Calu3 (cell line): ENCODE data around the gene IRF1. TPM values are rescaled to one million over a fixed set of nuclear protein-coding genes. Genes with fewer than 3 reads are reported as not detected.

Experiments used
- BruUV-seq: library from RNA; stranded (reverse); fragments of 400-500 nt; replicated peaks from 2 replicates; lab custom pipeline; 2021; lab: Mats Ljungman, UMichigan
- CTCF ChIA-PET: fragments of 300-600 bp; sonication (Branson Sonifier 250); formaldehyde crosslinking; loops from one replicate; lab custom pipeline; 2022; ENCODE audit warnings: antibody characterized with exemption; lab: Charles Lee
- DNase-seq: peaks from one replicate; pipeline ENCODE4 v3.0.0; 2022
- H3K27ac Mint-ChIP-seq: one replicate; pipeline ENCODE4 v1.8.0; 2022; ENCODE audit warnings: mixed read lengths; ENCODE audit not compliant: unreplicated experiment
- H3K27me3 Mint-ChIP-seq: one replicate; pipeline ENCODE4 v1.8.0; 2022; ENCODE audit warnings: mixed read lengths; ENCODE audit not compliant: unreplicated experiment
- H3K36me3 Mint-ChIP-seq: one replicate; pipeline ENCODE4 v1.8.0; 2022; ENCODE audit warnings: mild to moderate bottlenecking, moderate library complexity, mixed read lengths; ENCODE audit not compliant: insufficient read depth, unreplicated experiment
- H3K4me1 Mint-ChIP-seq: one replicate; pipeline ENCODE4 v1.8.0; 2022; ENCODE audit warnings: mild to moderate bottlenecking, low read depth, mixed read lengths; ENCODE audit not compliant: unreplicated experiment
- H3K4me3 Mint-ChIP-seq: one replicate; pipeline ENCODE4 v1.8.0; 2022; ENCODE audit warnings: mild to moderate bottlenecking, low read depth, moderate library complexity, mixed read lengths; ENCODE audit not compliant: unreplicated experiment
- H3K9me3 Mint-ChIP-seq: one replicate; pipeline ENCODE4 v1.8.0; 2022; ENCODE audit warnings: low read depth, mixed read lengths; ENCODE audit not compliant: unreplicated experiment
- intact Hi-C: fragments of 100-400 bp; cut with micrococcal nuclease; formaldehyde crosslinking; loops from one replicate; pipeline ENCODE4 v1.10.0; 2022; ENCODE audit not compliant: unreplicated experiment
- total RNA-seq: library from RNA; stranded (reverse); gene quantifications from 2 replicates; pipeline ENCODE4 v1.2.3, GENCODE V29; 2022
- TF ChIP-seq, protein P1 (sequence below): fragments of 200-600 bp; IDR thresholded peaks from one replicate; pipeline ENCODE4 v1.8.0; 2022; ENCODE audit warnings: antibody characterized with exemption; ENCODE audit not compliant: unreplicated experiment

The IRF1 gene
- total RNA-seq, 1 experiment from 2014 or later, result 64.0 TPM

DNA sequence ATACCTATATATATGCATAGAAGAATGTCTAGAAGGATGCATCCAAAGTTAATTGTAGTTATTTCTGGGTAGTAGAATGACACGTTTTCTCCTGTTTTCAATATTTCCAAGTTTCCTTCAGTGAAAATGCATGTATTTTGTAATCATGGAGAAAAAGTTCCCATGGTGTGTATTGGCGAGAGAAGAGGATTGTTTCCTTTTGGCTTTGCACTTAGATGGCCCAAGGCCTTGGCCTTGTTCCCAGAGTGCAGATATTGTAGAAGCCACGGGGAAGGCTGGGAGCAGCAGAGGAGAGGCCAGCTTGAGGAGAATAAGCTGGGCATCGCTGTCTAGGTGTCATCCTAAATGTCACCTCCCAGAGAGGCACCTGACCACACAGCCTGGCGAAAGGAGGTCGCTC lies 44.0 kb downstream of the IRF1 start:
- Mint-ChIP-seq H3K4me3 (no peak overlapping the region), H3K9me3 (peaks cover 9% of the 10 kb centered on the region), H3K36me3 (no peaks in the 10 kb centered on the region), H3K4me1 (peaks cover 30% of the 10 kb centered on the region), H3K27ac (no peak overlapping the region), H3K27me3 (no peaks in the 10 kb centered on the region)
- no TSS peak for BruUV-seq
- DNase-seq, result no peak
- intact Hi-C loops, result no loop called here
- TF ChIP-seq, protein P1, sequence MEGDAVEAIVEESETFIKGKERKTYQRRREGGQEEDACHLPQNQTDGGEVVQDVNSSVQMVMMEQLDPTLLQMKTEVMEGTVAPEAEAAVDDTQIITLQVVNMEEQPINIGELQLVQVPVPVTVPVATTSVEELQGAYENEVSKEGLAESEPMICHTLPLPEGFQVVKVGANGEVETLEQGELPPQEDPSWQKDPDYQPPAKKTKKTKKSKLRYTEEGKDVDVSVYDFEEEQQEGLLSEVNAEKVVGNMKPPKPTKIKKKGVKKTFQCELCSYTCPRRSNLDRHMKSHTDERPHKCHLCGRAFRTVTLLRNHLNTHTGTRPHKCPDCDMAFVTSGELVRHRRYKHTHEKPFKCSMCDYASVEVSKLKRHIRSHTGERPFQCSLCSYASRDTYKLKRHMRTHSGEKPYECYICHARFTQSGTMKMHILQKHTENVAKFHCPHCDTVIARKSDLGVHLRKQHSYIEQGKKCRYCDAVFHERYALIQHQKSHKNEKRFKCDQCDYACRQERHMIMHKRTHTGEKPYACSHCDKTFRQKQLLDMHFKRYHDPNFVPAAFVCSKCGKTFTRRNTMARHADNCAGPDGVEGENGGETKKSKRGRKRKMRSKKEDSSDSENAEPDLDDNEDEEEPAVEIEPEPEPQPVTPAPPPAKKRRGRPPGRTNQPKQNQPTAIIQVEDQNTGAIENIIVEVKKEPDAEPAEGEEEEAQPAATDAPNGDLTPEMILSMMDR, result no peak
- CTCF ChIA-PET, result interaction anchor here (0.5 to 0.8 kb wide), 2 partner anchors 15 to 50 kb away, joined by 3 read pairs; no protein-coding TSS in a partner anchor

DNA sequence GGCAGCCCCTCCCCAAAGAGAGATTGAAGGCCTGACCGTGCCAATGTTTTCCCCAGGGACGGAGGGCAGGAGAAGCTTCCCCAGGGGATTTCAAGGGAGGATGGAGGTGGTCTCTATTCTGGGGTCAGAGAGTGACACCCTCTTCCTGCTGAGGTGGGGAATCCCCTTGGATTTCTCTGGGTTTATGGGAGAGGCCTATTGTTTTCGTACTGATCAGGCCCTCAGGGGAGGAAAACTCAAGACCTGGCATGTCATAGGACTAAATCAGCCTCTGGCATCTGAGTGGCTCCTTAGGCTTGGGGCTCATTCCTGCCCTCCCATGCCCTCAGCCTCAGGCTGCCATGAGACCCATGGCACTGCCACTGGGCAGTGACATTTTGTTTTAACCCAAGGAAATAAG lies 44.6 kb downstream of the IRF1 start:
- TF ChIP-seq, protein P1, result no peak
- CTCF ChIA-PET, result interaction anchor here (1.0 to 1.3 kb wide), 2 partner anchors 9 to 13 kb away, joined by 3 to 4 read pairs; no protein-coding TSS in a partner anchor
- Mint-ChIP-seq H3K27me3 (no peaks in the 10 kb centered on the region), H3K36me3 (no peaks in the 10 kb centered on the region), H3K27ac (no peak overlapping the region), H3K4me1 (peaks cover 27% of the 10 kb centered on the region), H3K4me3 (no peak overlapping the region), H3K9me3 (peaks cover 9% of the 10 kb centered on the region)
- BruUV-seq, result no TSS peak
- intact Hi-C loops, result no loop called here
- DNase-seq, result no peak

DNA sequence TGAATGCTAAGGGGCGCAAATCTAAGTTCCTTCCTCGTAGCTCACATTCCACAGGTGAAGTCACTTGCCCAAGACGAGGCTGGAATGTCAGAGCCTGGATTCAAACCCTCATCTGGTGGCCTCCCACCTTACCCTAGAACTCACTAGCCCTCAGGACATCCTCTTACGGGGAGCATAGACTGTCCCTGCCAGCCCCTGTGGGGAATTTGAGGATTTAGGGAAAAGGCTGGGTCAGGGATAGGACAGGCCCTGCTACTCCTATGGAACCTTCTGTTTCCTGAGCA lies 45.0 kb downstream of the IRF1 start:
- Mint-ChIP-seq H3K9me3 (peaks cover 9% of the 10 kb centered on the region), H3K4me1 (peaks cover 24% of the 10 kb centered on the region), H3K27ac (no peak overlapping the region), H3K36me3 (no peaks in the 10 kb centered on the region), H3K27me3 (no peaks in the 10 kb centered on the region), H3K4me3 (no peak overlapping the region)
- BruUV-seq, result no TSS peak
- TF ChIP-seq, protein P1, result no peak
- intact Hi-C loops, result no loop called here
- CTCF ChIA-PET, result interaction anchor here (1.0 to 1.3 kb wide), 2 partner anchors 10 to 13 kb away, joined by 3 to 4 read pairs; no protein-coding TSS in a partner anchor
- no peak for DNase-seq

DNA sequence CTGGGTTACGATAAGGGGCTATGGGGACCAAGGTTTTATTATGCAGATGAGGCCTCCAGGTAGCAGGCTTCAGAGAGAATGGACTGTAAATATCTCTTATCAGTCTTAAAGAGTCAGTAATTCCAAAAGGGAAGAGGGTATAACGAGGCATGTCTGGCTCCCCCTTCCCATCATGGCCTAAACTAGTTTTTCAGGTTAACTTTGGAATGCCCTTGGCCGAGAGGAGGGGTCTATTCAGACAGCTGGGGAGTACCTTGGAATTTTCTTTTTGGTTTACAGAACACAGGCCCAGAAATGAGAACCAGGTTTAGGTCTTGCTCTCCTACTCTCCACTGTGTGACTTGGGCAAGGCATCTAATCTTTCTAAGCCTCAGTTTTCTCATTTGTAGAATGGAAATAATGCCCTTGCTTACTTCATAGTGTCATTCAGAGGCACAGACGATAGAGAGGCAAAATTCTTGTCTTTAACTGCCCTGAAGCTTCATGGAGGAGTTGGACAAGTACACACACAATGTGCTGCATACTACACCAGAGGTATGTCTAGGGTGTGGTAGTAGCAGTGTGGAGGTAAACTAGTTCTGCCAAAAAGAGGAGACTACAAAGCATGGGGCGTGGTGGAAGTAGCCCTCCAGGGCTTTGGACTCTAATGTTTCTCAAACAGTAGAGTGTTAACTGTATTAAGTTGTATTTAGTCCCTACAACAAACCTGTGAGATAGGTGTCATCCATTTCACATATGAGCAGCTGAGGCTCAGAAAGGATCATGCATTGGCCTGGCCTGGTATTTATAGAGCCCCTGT lies 45.5 kb downstream of the IRF1 start:
- TF ChIP-seq, protein P1, result no peak
- H3K36me3 Mint-ChIP-seq, result no peaks in the 10 kb centered on the region
- no peak overlapping the region for H3K27ac Mint-ChIP-seq
- CTCF ChIA-PET, result interaction anchor here (1.0 to 1.3 kb wide), 2 partner anchors 10 to 14 kb away, joined by 3 to 4 read pairs; no protein-coding TSS in a partner anchor
- H3K27me3 Mint-ChIP-seq, result no peaks in the 10 kb centered on the region
- peaks cover 24% of the 10 kb centered on the region for H3K4me1 Mint-ChIP-seq
- intact Hi-C loops, result no loop called here
- no TSS peak for BruUV-seq
- H3K9me3 Mint-ChIP-seq, result peaks cover 9% of the 10 kb centered on the region
- no peak overlapping the region for H3K4me3 Mint-ChIP-seq
- no peak for DNase-seq
